SK-N-SH (cell line): Measurements from ENCODE around the gene KCTD8. TPM values are rescaled to one million over a fixed set of nuclear protein-coding genes. Genes with fewer than 3 reads are reported as not detected.

ENCODE experiments used
- CTCF ChIA-PET: fragments of 300-600, 350-600 bp; formaldehyde crosslinking; extraction: SDS; loops from one replicate; lab custom pipeline; 2021; lab: Yijun Ruan, JAX
- POLR2A ChIA-PET: fragments of 350-600 bp; sonication (Branson Sonifier 250); formaldehyde crosslinking; extraction: SDS; loops from one replicate; lab custom pipeline; 2020; ENCODE audit warnings: antibody characterized with exemption, inconsistent platforms; lab: Yijun Ruan, JAX
- DNase-seq: peaks from one replicate; pipeline ENCODE4 v3.0.0; 2012
- H2AFZ ChIP-seq: fragments of 200-600 bp; sonication (generic); 2 replicates; pipeline ENCODE4 v1.8.1; 2016; ENCODE audit warnings: antibody characterized with exemption, mild to moderate bottlenecking, low read depth
- H3F3A ChIP-seq: fragments of 200-600 bp; sonication (generic); replicated peaks from 2 replicates; pipeline ENCODE3; 2016; ENCODE audit warnings: antibody characterized with exemption, mild to moderate bottlenecking; ENCODE audit not compliant: insufficient read depth
- H3K27ac ChIP-seq, 2 experiments: fragments of 200-500 bp in 1 of 2; fragments of 200-600 bp in 1 of 2; sonication (Bioruptor generic) in 1 of 2; sonication (generic), shearing (Covaris generic) in 1 of 2; 2 replicates each; pipeline versions ENCODE4 v1.5.1 to v1.6.1; 2014 to 2016; ENCODE audit warnings: low read depth in 2 of 2, inconsistent platforms in 1 of 2, low read length in 1 of 2, mild to moderate bottlenecking in 1 of 2, mixed read lengths in 1 of 2
- H3K27me3 ChIP-seq: fragments of 200-600 bp; sonication (generic), shearing (Covaris generic); 2 replicates; pipeline ENCODE4 v1.6.1; 2016; ENCODE audit warnings: mixed run types; ENCODE audit not compliant: insufficient read depth
- H3K36me3 ChIP-seq, 2 experiments: fragments of 200-500 bp in 1 of 2; fragments of 200-600 bp in 1 of 2; sonication (Bioruptor generic) in 1 of 2; sonication (generic) in 1 of 2; replicated peaks in 1 of 2; 2 replicates each; pipeline versions ENCODE3 to v1.5.1; 2014 to 2016; ENCODE audit warnings: low read length in 1 of 2, mild to moderate bottlenecking in 1 of 2; ENCODE audit not compliant: insufficient read depth in 2 of 2, control insufficient read depth in 1 of 2
- H3K4me1 ChIP-seq, 2 experiments: fragments of 200-500 bp in 1 of 2; fragments of 200-600 bp in 1 of 2; sonication (Bioruptor generic) in 1 of 2; sonication (generic), shearing (Covaris generic) in 1 of 2; 2 replicates each; pipeline versions ENCODE4 v1.5.1 to v1.6.1; 2014 to 2016; ENCODE audit warnings: low read depth in 1 of 2, low read length in 1 of 2, mixed run types in 1 of 2; ENCODE audit not compliant: insufficient read depth in 2 of 2, control insufficient read depth in 1 of 2
- H3K4me2 ChIP-seq: fragments of 200-600 bp; sonication (generic), shearing (Covaris generic); 2 replicates; pipeline ENCODE4 v1.6.1; 2017; ENCODE audit warnings: mixed run types
- H3K4me3 ChIP-seq, 2 experiments: fragments of 200-500 bp in 1 of 2; fragments of 200-600 bp in 1 of 2; sonication (Bioruptor generic) in 1 of 2; sonication (generic), shearing (Covaris generic) in 1 of 2; 2 replicates each; pipeline versions ENCODE4 v1.5.1 to v1.8.1; 2014 to 2016; ENCODE audit warnings: low read depth in 2 of 2, inconsistent platforms in 1 of 2, low read length in 1 of 2, mild to moderate bottlenecking in 1 of 2, mixed read lengths in 1 of 2, moderate library complexity in 1 of 2
- H3K79me2 ChIP-seq: fragments of 200-600 bp; sonication (generic); 2 replicates; pipeline ENCODE4 v1.8.1; 2017; ENCODE audit warnings: mild to moderate bottlenecking; ENCODE audit not compliant: insufficient read depth
- H3K9ac ChIP-seq: fragments of 200-600 bp; sonication (generic); 2 replicates; pipeline ENCODE4 v1.6.1; 2017; ENCODE audit warnings: mixed run types
- H3K9me2 ChIP-seq: fragments of 200-600 bp; sonication (generic); 2 replicates; pipeline ENCODE4 v1.6.1; 2017; ENCODE audit warnings: mixed run types
- H3K9me3 ChIP-seq: fragments of 200-600 bp; sonication (generic); 2 replicates; pipeline ENCODE4 v1.6.1; 2017; ENCODE audit warnings: mixed run types, mild to moderate bottlenecking, moderate library complexity
- H4K20me1 ChIP-seq: fragments of 200-600 bp; sonication (generic); 2 replicates; pipeline ENCODE4 v1.6.1; 2017; ENCODE audit warnings: mild to moderate bottlenecking, mixed run types; ENCODE audit not compliant: insufficient read depth
- EP300 ChIP-seq, 2 experiments: IDR thresholded peaks; 2 replicates each; pipeline versions ENCODE4 v1.4.0 to v1.6.1; 2012; ENCODE audit warnings: borderline replicate concordance in 1 of 2, low read depth in 1 of 2, low read length in 1 of 2
- FOXM1 ChIP-seq: IDR thresholded peaks from 2 replicates; pipeline ENCODE4 v1.4.0; 2012; ENCODE audit warnings: low read depth, mild to moderate bottlenecking
- GABPA ChIP-seq: IDR thresholded peaks from 2 replicates; pipeline ENCODE4 v1.4.0; 2012; ENCODE audit warnings: low read depth, mild to moderate bottlenecking
- GATA2 ChIP-seq: sonication (generic); formaldehyde crosslinking; IDR thresholded peaks from 2 replicates; pipeline ENCODE4 v1.5.0; 2020; ENCODE audit warnings: mild to moderate bottlenecking, missing genetic modification reagents
- NFIC ChIP-seq: IDR thresholded peaks from 2 replicates; pipeline ENCODE4 v1.4.0; 2012; ENCODE audit warnings: borderline replicate concordance
- RCOR1 ChIP-seq: fragments of 150-350 bp; IDR thresholded peaks from 2 replicates; pipeline ENCODE4 v1.6.1; 2017; ENCODE audit warnings: antibody characterized with exemption, low read length
- RFX5 ChIP-seq: IDR thresholded peaks from 2 replicates; pipeline ENCODE4 v1.6.1; 2012; ENCODE audit warnings: mild to moderate bottlenecking, improper control_type of control experiment, low read length
- RXRA ChIP-seq: IDR thresholded peaks from 2 replicates; pipeline ENCODE4 v1.4.0; 2012; ENCODE audit warnings: low read depth, mild to moderate bottlenecking, borderline replicate concordance
- SIN3A ChIP-seq: IDR thresholded peaks from 2 replicates; pipeline ENCODE4 v1.6.1; 2012; ENCODE audit warnings: low read depth, mild to moderate bottlenecking, low read length, moderate library complexity, borderline replicate concordance
- TCF12 ChIP-seq: IDR thresholded peaks from 2 replicates; pipeline ENCODE4 v1.4.0; 2012
- YY1 ChIP-seq: IDR thresholded peaks from 2 replicates; pipeline ENCODE4 v1.4.0; 2012; ENCODE audit warnings: low read depth, mild to moderate bottlenecking
- WGBS: methylation state at CpG from one replicate; pipeline ENCODE4 v1.1.6; 2017; ENCODE audit warnings: low lambda C conversion rate; 5-methylcytosine and 5-hydroxymethylcytosine counted together
- polyA plus RNA-seq, 3 experiments: library from polyadenylated mRNA; depleted of rRNA; stranded (reverse); fragments of >200 nt; gene quantifications; 2 replicates each; pipeline ENCODE4 v1.2.3, GENCODE V29; 2012
- TF ChIP-seq, protein P1 (sequence below): IDR thresholded peaks from 2 replicates; pipeline ENCODE4 v1.4.0; 2012; ENCODE audit warnings: low read depth, borderline replicate concordance
- TF ChIP-seq, protein P2 (sequence below): IDR thresholded peaks from 2 replicates; pipeline ENCODE4 v1.6.1; 2012; ENCODE audit warnings: mild to moderate bottlenecking, low read depth, low read length, moderate library complexity
- TF ChIP-seq, protein P3 (sequence below): fragments of 150-350 bp; IDR thresholded peaks from 2 replicates; pipeline ENCODE4 v1.6.1; 2017; ENCODE audit warnings: antibody characterized with exemption, low read length, low read depth, borderline replicate concordance
- TF ChIP-seq, protein P4 (sequence below): IDR thresholded peaks from 2 replicates; pipeline ENCODE4 v1.4.0; 2012; ENCODE audit warnings: low read depth, borderline replicate concordance

KCTD8 gene
- polyA plus RNA-seq, 1 of the 3 experiments (the other 2 are of a cell fraction): not detected

DNA sequence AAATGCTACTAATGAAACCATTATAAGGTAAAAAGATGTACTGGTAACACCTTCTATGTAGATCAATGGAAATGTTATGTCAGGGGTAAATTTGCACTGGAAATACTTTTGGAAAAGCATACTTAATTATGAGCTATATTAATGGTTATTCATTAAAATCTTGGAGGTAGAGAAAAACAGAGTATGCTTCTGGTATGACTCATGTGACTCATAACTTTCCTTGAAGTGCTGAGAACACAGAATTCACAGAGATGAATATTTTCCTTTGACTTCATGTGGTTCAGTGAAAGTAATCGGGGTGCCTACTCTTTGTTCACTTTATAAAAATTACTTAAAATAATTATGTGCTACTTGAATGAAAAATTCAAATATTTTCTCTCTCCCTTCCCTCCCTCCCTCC lies 254.2 kb downstream of the KCTD8 start:
- Histone ChIP-seq H3K9ac (no peak overlapping the region), H3K36me3 (no peaks in the 10 kb centered on the region), H3K27me3 (no peaks in the 10 kb centered on the region), H3K9me3 (no peaks in the 10 kb centered on the region), H3K4me2 (no peak overlapping the region), H4K20me1 (no peaks in the 10 kb centered on the region), H3K4me1 (no peaks in the 10 kb centered on the region), H2AFZ (no peak overlapping the region), H3K4me3 (no peak overlapping the region), H3K27ac (no peak overlapping the region), H3K79me2 (no peaks in the 10 kb centered on the region), H3F3A (no peaks in the 10 kb centered on the region), H3K9me2 (no peaks in the 10 kb centered on the region)
- ChIA-PET CTCF (interaction anchor here (0.6 kb wide), 1 partner anchor 435 kb away, joined by 3 read pairs; no protein-coding TSS in a partner anchor), POLR2A (no interaction called here)
- WGBS: 5% methylated on average over 1 of the region's 1 CpG
- TF ChIP-seq RXRA (no peak), TCF12 (no peak), FOXM1 (no peak), SIN3A (no peak), EP300 (IDR thresholded peaks at IDR 0.05; ENCODE audit: borderline replicate concordance in 1 of 2, low read depth in 1 of 2, low read length in 1 of 2) (no peak), RCOR1 (no peak), GABPA (no peak), RFX5 (no peak), YY1 (no peak), GATA2 (CRISPR knock-in tag) (no peak), NFIC (no peak)
- TF ChIP-seq, protein P1, sequence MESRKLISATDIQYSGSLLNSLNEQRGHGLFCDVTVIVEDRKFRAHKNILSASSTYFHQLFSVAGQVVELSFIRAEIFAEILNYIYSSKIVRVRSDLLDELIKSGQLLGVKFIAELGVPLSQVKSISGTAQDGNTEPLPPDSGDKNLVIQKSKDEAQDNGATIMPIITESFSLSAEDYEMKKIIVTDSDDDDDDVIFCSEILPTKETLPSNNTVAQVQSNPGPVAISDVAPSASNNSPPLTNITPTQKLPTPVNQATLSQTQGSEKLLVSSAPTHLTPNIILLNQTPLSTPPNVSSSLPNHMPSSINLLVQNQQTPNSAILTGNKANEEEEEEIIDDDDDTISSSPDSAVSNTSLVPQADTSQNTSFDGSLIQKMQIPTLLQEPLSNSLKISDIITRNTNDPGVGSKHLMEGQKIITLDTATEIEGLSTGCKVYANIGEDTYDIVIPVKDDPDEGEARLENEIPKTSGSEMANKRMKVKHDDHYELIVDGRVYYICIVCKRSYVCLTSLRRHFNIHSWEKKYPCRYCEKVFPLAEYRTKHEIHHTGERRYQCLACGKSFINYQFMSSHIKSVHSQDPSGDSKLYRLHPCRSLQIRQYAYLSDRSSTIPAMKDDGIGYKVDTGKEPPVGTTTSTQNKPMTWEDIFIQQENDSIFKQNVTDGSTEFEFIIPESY: no peak
- TF ChIP-seq, protein P2, sequence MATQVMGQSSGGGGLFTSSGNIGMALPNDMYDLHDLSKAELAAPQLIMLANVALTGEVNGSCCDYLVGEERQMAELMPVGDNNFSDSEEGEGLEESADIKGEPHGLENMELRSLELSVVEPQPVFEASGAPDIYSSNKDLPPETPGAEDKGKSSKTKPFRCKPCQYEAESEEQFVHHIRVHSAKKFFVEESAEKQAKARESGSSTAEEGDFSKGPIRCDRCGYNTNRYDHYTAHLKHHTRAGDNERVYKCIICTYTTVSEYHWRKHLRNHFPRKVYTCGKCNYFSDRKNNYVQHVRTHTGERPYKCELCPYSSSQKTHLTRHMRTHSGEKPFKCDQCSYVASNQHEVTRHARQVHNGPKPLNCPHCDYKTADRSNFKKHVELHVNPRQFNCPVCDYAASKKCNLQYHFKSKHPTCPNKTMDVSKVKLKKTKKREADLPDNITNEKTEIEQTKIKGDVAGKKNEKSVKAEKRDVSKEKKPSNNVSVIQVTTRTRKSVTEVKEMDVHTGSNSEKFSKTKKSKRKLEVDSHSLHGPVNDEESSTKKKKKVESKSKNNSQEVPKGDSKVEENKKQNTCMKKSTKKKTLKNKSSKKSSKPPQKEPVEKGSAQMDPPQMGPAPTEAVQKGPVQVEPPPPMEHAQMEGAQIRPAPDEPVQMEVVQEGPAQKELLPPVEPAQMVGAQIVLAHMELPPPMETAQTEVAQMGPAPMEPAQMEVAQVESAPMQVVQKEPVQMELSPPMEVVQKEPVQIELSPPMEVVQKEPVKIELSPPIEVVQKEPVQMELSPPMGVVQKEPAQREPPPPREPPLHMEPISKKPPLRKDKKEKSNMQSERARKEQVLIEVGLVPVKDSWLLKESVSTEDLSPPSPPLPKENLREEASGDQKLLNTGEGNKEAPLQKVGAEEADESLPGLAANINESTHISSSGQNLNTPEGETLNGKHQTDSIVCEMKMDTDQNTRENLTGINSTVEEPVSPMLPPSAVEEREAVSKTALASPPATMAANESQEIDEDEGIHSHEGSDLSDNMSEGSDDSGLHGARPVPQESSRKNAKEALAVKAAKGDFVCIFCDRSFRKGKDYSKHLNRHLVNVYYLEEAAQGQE: no peak
- TF ChIP-seq, protein P3, sequence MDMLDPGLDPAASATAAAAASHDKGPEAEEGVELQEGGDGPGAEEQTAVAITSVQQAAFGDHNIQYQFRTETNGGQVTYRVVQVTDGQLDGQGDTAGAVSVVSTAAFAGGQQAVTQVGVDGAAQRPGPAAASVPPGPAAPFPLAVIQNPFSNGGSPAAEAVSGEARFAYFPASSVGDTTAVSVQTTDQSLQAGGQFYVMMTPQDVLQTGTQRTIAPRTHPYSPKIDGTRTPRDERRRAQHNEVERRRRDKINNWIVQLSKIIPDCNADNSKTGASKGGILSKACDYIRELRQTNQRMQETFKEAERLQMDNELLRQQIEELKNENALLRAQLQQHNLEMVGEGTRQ: no peak
- TF ChIP-seq, protein P4, sequence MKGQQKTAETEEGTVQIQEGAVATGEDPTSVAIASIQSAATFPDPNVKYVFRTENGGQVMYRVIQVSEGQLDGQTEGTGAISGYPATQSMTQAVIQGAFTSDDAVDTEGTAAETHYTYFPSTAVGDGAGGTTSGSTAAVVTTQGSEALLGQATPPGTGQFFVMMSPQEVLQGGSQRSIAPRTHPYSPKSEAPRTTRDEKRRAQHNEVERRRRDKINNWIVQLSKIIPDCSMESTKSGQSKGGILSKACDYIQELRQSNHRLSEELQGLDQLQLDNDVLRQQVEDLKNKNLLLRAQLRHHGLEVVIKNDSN: no peak
- no peak for DNase-seq
